ENCODE data around the gene C5orf34. TPM values are rescaled to one million over a fixed set of nuclear protein-coding genes. Genes with fewer than 3 reads are reported as not detected.

The C5orf34 gene
- polyA plus RNA-seq, 1 of the 3 experiments (the other 2 are of a cell fraction), result 2.9 TPM

GRCh38 chr5:43461066-43461465 lies 53.9 kb downstream of the C5orf34 start:
- 88% methylated on average over 1 of the region's 1 CpG for WGBS (ENCODE audit: low lambda C conversion rate)
- CTCF ChIA-PET, result no interaction called here

More at GRCh38 chr5:43461066-43461465, 53.9 kb downstream of the C5orf34 start:
- Histone ChIP-seq H3K27me3 (ENCODE audit: insufficient read depth) (no peaks in the 10 kb centered on the region), H3K9me2 (no peaks in the 10 kb centered on the region), H3K27ac (ENCODE audit: low read depth in 2 of 2, low read length in 1 of 2) (no peak overlapping the region), H3K4me3 (ENCODE audit: low read depth in 2 of 2, low read length in 1 of 2) (no peak overlapping the region), H3K79me2 (ENCODE audit: insufficient read depth) (peaks cover 2% of the 10 kb centered on the region; the same call in 1 of the 2 replicates), H3K4me2 (no peak overlapping the region), H3K4me1 (ENCODE audit: control insufficient read depth in 1 of 2, insufficient read depth in 2 of 2, low read depth in 1 of 2, low read length in 1 of 2) (no peaks in the 10 kb centered on the region), H3K36me3 (replicated peaks in 1 of 2; ENCODE audit: control insufficient read depth in 1 of 2, insufficient read depth in 2 of 2, low read length in 1 of 2) (peaks cover 0 to 7% of the 10 kb centered on the region in 2 experiments), H4K20me1 (ENCODE audit: insufficient read depth) (no peaks in the 10 kb centered on the region), H3F3A (replicated peaks; ENCODE audit: insufficient read depth) (peaks cover 3% of the 10 kb centered on the region), H3K9ac (no peak overlapping the region), H3K9me3 (no peaks in the 10 kb centered on the region; the same call in 1 of the 2 replicates), H2AFZ (ENCODE audit: low read depth) (no peak overlapping the region)
- TF ChIP-seq REST (IDR thresholded peaks at IDR 0.05; ENCODE audit: low read depth, low read length) (no peak), JUND (IDR thresholded peaks at IDR 0.05) (no peak), FOXJ3 (CRISPR knock-in tag; IDR thresholded peaks at IDR 0.05) (no peak), TEAD4 (IDR thresholded peaks at IDR 0.05; ENCODE audit: borderline replicate concordance, insufficient read depth) (no peak), ELF1 (IDR thresholded peaks at IDR 0.05) (no peak), TCF12 (IDR thresholded peaks at IDR 0.05) (no peak), GABPA (IDR thresholded peaks at IDR 0.05; ENCODE audit: low read depth) (no peak), MEF2A (IDR thresholded peaks at IDR 0.05; ENCODE audit: borderline replicate concordance, low read depth) (no peak), FOSL2 (IDR thresholded peaks at IDR 0.05; ENCODE audit: borderline replicate concordance, low read depth) (no peak), CTCF (IDR thresholded peaks at IDR 0.05) (no peak), RCOR1 (IDR thresholded peaks at IDR 0.05; ENCODE audit: low read length) (no peak), USF2 (IDR thresholded peaks at IDR 0.05; ENCODE audit: borderline replicate concordance, low read depth, low read length) (no peak), NFIC (IDR thresholded peaks at IDR 0.05; ENCODE audit: borderline replicate concordance) (no peak), NRF1 (IDR thresholded peaks at IDR 0.05; ENCODE audit: low read depth, low read length) (no peak)
- DNase-seq, result no peak
- POLR2A ChIA-PET, result no interaction called here
